Central memory CD8-positive, alpha-beta T cell (primary cell): ENCODE results near the gene MEN1.
"Not testable (repeated sequence)": the region's sequence is repeated elsewhere in the genome, so short reads cannot be mapped to it uniquely, and the experiment has no call there.

Source experiments
- ATAC-seq: fragments of 150-1000 bp; cut with Tn5 transposase; replicated peaks from 2 replicates; pipeline ENCODE4 v1.10.0; 2022; ENCODE audit warnings: mild to moderate bottlenecking, moderate FRiP score, moderate number of reproducible peaks; ENCODE audit not compliant: poor library complexity, severe bottlenecking; ENCODE audit errors: extremely low read depth
- DNase-seq, 2 donors: peaks; one replicate each; pipeline ENCODE4 v3.0.0; 2021; ENCODE audit warnings: low spot score in 2 of 2
- H3K27ac Mint-ChIP-seq: one replicate; pipeline ENCODE4 v1.8.0; 2022; ENCODE audit warnings: low read depth, mild to moderate bottlenecking, moderate library complexity, mixed read lengths
- H3K27me3 Mint-ChIP-seq: one replicate; pipeline ENCODE4 v1.8.0; 2022; ENCODE audit warnings: mixed read lengths
- H3K36me3 Mint-ChIP-seq: one replicate; pipeline ENCODE4 v1.8.0; 2022; ENCODE audit warnings: mild to moderate bottlenecking, moderate library complexity, mixed read lengths; ENCODE audit not compliant: insufficient read depth
- H3K4me1 Mint-ChIP-seq: one replicate; pipeline ENCODE4 v1.8.0; 2022; ENCODE audit warnings: mixed read lengths
- H3K4me3 Mint-ChIP-seq: one replicate; pipeline ENCODE4 v1.8.0; 2022; ENCODE audit warnings: mild to moderate bottlenecking, moderate library complexity, mixed read lengths
- H3K9me3 Mint-ChIP-seq: one replicate; pipeline ENCODE4 v1.8.0; 2022; ENCODE audit warnings: mixed read lengths

Gene MEN1

GRCh38 chr11:64851831-64852351, 41.5 kb upstream of the MEN1 start:
- Mint-ChIP-seq H3K27ac (peak overlapping the region; percentile 78), H3K27me3 (no peaks in the 10 kb centered on the region), H3K9me3 (no peaks in the 10 kb centered on the region), H3K4me1 (peaks cover 78% of the 10 kb centered on the region), H3K36me3 (peaks cover 46% of the 10 kb centered on the region), H3K4me3 (peak overlapping the region; percentile 47)
- DNase-seq (no peak), ATAC-seq (no peak)

GRCh38 chr11:64850979-64851567, 40.7 kb upstream of the MEN1 start:
- Mint-ChIP-seq H3K27ac (peak overlapping the region; percentile 78), H3K36me3 (peaks cover 37% of the 10 kb centered on the region), H3K4me1 (peaks cover 72% of the 10 kb centered on the region), H3K4me3 (peak overlapping the region; percentile 31), H3K27me3 (no peaks in the 10 kb centered on the region), H3K9me3 (no peaks in the 10 kb centered on the region)
- DNase-seq (no peak), ATAC-seq (peak; percentile 46)

GRCh38 chr11:64849598-64850356, 39.4 kb upstream of the MEN1 start:
- peak overlapping the region; percentile 87 for H3K27ac Mint-ChIP-seq
- no peaks in the 10 kb centered on the region for H3K9me3 Mint-ChIP-seq
- peaks cover 28% of the 10 kb centered on the region for H3K36me3 Mint-ChIP-seq
- H3K27me3 Mint-ChIP-seq = no peaks in the 10 kb centered on the region
- ATAC-seq (no peak), DNase-seq (no peak)
- peak overlapping the region; percentile 4 for H3K4me3 Mint-ChIP-seq
- peaks cover 65% of the 10 kb centered on the region for H3K4me1 Mint-ChIP-seq

- no peaks in the 10 kb centered on the region for H3K27me3 Mint-ChIP-seq
- H3K36me3 Mint-ChIP-seq = peaks cover 20% of the 10 kb centered on the region
- DNase-seq = no peak
- peak overlapping the region; percentile 13 for H3K4me3 Mint-ChIP-seq
- no peaks in the 10 kb centered on the region for H3K9me3 Mint-ChIP-seq
- H3K27ac Mint-ChIP-seq = peak overlapping the region; percentile 87
- peaks cover 59% of the 10 kb centered on the region for H3K4me1 Mint-ChIP-seq
- no peak for ATAC-seq
These were observed 38.7 kb upstream of the MEN1 start for GRCh38 chr11:64848826-64849597.

- peak overlapping the region; percentile 13 for H3K4me3 Mint-ChIP-seq
- H3K27ac Mint-ChIP-seq = peak overlapping the region; percentile 87
- H3K27me3 Mint-ChIP-seq = no peaks in the 10 kb centered on the region
- DNase-seq = no peak
- H3K9me3 Mint-ChIP-seq = no peaks in the 10 kb centered on the region
- ATAC-seq = no peak
- peaks cover 63% of the 10 kb centered on the region for H3K4me1 Mint-ChIP-seq
- peaks cover 15% of the 10 kb centered on the region for H3K36me3 Mint-ChIP-seq
These were observed 38.0 kb upstream of the MEN1 start for GRCh38 chr11:64848214-64848825.

- ATAC-seq = peak; percentile 66
- peak overlapping the region; percentile 19 for H3K4me3 Mint-ChIP-seq
- peak; percentile 80 to 90 for DNase-seq
- H3K27ac Mint-ChIP-seq = no peak overlapping the region
- H3K27me3 Mint-ChIP-seq = no peaks in the 10 kb centered on the region
- peaks cover 6% of the 10 kb centered on the region for H3K36me3 Mint-ChIP-seq
- peaks cover 61% of the 10 kb centered on the region for H3K4me1 Mint-ChIP-seq
- no peaks in the 10 kb centered on the region for H3K9me3 Mint-ChIP-seq
These were observed 36.8 kb upstream of the MEN1 start for GRCh38 chr11:64846998-64847666.

- not testable (repeated sequence) for H3K27me3 Mint-ChIP-seq, H3K9me3 Mint-ChIP-seq, DNase-seq, ATAC-seq, H3K27ac Mint-ChIP-seq, H3K36me3 Mint-ChIP-seq
- Mint-ChIP-seq H3K4me1 (peaks cover 47% of the 10 kb centered on the region), H3K4me3 (peak overlapping the region; percentile 80)
These were observed 35.4 kb upstream of the MEN1 start for GRCh38 chr11:64845776-64846129.

- ATAC-seq (no peak), DNase-seq (no peak)
- Mint-ChIP-seq H3K9me3 (no peaks in the 10 kb centered on the region), H3K4me3 (peak overlapping the region; percentile 80), H3K27ac (peak overlapping the region; percentile 9), H3K27me3 (no peaks in the 10 kb centered on the region), H3K4me1 (peaks cover 46% of the 10 kb centered on the region), H3K36me3 (peaks cover 6% of the 10 kb centered on the region)
These were observed 34.9 kb upstream of the MEN1 start for GRCh38 chr11:64845129-64845775.

- ATAC-seq = peak; percentile 78
- H3K9me3 Mint-ChIP-seq = no peaks in the 10 kb centered on the region
- DNase-seq = peak; percentile 45 to 50
- H3K4me1 Mint-ChIP-seq = peaks cover 44% of the 10 kb centered on the region
- H3K27me3 Mint-ChIP-seq = no peaks in the 10 kb centered on the region
- peaks cover 6% of the 10 kb centered on the region for H3K36me3 Mint-ChIP-seq
- H3K27ac Mint-ChIP-seq = peak within 1 kb of the TSS; percentile 90
- peak within 1 kb of the TSS; percentile 80 for H3K4me3 Mint-ChIP-seq
These were observed 34.2 kb upstream of the MEN1 start, which contains the start of gene CDC42BPG for GRCh38 chr11:64844330-64845128. TSS of gene CDC42BPG (minus strand) at chr11:64844653. CDS start at chr11:64844569, 84 bp downstream.

- DNase-seq (no peak), ATAC-seq (no peak)
- H3K27me3 Mint-ChIP-seq = no peaks in the 10 kb centered on the region
- no peaks in the 10 kb centered on the region for H3K9me3 Mint-ChIP-seq
- H3K27ac Mint-ChIP-seq = peak overlapping the region; percentile 90
- H3K4me1 Mint-ChIP-seq = peaks cover 37% of the 10 kb centered on the region
- peak overlapping the region; percentile 80 for H3K4me3 Mint-ChIP-seq
- H3K36me3 Mint-ChIP-seq = peaks cover 6% of the 10 kb centered on the region
These were observed 33.5 kb upstream of the MEN1 start for GRCh38 chr11:64843686-64844329.
